Right kidney (tissue), 1 donor: ENCODE results near the gene CACNA1C.
"Not testable (repeated sequence)": the region's sequence is repeated elsewhere in the genome, so short reads cannot be mapped to it uniquely, and the experiment has no call there.

ENCODE experiments used
- DNase-seq: peaks from one replicate; pipeline ENCODE4 v3.0.0-alpha.2; 2016

Gene CACNA1C

DNA sequence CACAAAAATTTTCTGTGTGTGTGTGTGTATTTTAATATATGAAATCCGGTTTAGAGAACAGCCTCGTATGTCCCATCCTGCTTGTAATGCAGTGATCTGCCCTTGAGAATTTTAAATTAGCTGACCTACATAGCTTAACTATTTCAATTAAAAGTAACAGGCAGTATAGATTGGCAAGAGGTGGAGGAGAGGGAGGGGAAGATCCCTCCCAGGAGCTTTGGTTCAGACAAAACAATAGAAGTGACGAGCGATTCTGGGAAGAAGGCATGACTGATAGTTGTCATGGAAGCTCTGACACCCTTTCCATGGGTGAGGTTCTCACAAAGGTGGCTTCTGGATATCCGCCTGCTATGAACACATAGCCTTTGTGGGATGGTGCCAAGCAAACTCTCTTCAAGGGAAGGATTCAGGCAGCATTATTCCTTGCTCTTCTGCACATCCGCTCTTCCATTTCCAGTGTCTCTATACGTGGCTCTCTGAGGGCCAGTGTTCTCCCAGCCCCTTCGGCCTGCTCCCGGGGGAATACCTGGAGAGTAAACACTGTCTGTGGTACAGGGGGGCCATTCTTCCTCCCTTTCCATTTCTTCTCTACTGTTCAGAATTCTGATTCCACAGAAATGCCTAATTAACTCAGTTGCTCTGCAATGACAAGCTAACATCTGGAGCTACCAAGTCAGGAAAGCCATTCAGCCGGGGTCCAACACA is 182.0 kb downstream of the CACNA1C start:
- no peak for DNase-seq

DNA sequence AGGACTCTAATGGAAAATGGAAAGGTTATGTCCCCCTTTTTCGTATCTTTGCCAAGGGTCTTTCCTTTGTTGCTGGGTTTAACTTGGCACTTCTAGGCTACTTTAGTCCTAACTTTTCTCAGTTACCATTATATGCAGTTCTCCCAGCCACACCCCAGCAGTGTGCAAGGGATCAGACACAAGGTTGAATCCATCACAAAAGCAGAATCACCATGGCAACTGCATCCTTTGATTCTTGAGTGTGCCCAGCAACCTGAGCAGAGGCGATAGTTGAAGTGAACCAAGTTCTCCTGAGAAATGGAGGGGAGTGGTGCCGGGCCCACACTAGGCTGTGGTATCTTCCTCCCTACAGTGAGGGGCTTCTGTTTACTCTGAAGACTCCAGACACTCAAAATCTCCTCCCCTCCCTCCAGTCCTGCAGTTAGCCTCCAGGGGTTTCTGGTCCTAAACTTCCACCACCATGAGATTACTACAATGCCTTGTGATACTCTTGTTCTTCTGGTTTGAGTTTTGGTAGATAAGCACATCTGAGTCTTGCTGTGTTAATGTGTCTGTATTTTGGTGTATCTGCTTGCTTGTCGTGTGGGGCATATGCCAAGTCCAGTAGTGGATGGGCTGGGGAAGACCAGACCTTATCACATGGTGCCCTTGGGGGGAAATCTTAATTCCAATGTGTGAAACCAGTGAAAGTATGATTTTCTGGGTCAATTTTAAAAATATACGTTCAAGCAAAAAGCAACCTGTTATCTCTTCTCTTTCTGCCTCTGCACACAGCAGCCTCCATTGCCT is 183.9 kb downstream of the CACNA1C start:
- no peak for DNase-seq

DNA sequence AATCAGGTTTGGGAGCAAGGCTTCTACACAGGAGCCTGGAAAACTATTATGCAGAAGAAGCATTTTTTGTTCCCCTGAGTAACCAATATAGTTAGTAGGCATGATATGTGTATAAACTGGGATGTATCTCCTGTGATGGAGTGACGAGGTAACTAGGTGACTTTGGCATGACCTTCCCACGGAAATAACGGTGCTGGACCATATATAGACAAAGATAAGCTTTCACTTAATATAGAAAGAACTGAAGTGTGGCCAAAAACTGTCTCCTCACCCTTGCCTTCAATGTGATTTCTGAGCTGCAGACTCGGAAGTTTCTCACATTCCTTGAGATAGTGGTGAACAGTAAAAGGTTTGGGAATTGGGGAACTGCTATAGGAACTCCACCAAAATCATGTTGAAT is 185.3 kb downstream of the CACNA1C start:
- no peak for DNase-seq

DNA sequence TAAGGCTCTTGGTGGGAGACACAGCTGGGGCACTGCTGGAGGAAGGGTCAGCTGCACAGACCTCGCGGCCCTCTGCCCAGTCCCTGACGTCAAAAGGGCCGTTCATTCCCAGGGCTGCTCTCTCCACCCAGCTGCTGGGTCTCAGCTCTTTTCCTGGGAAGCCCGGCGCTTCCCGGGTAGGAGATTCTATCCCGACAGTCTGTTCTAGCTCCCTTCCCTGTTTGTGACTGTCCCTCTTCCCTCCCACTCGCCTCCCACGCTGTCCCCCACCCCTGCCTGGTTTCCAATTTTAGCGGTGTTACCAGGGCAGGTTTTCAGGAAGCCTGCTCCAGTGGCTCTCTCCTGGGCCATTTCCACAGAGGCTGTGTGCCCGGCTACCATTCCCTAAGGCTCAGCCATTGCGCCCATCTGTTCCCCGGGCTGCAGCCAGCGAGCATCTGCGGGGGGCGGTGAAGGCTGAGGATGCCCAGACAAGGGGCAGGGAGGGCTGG is 186.6 kb downstream of the CACNA1C start:
- no peak for DNase-seq

DNA sequence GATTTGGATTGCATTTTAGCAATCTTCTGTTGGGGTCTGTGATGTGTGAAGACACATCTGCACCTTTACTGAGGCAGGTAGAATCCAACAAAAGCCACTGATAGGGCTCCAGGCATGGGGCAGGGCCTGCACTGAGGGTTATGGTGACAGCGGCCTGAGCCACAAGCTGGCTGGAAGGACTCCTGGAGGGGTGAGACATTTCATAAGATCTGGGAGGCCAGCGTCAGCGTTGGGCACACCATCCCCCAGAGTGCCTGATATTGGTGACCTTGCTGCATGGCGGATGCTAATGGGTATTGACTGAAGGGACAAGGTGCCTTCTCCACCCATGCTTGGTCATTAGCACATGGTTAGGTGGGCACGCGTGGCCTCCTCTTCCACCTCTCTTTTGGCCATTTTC is 187.6 kb downstream of the CACNA1C start:
- DNase-seq, result no peak

GRCh38 chr12:2240984-2241383 is 188.2 kb downstream of the CACNA1C start:
- no peak for DNase-seq

- no peak for DNase-seq
Observed at GRCh38 chr12:2242216-2242615, 189.4 kb downstream of the CACNA1C start.

GRCh38 chr12:2242816-2243215 is 190.0 kb downstream of the CACNA1C start:
- no peak for DNase-seq

GRCh38 chr12:2243275-2243674 is 190.5 kb downstream of the CACNA1C start:
- DNase-seq, result no peak

DNA sequence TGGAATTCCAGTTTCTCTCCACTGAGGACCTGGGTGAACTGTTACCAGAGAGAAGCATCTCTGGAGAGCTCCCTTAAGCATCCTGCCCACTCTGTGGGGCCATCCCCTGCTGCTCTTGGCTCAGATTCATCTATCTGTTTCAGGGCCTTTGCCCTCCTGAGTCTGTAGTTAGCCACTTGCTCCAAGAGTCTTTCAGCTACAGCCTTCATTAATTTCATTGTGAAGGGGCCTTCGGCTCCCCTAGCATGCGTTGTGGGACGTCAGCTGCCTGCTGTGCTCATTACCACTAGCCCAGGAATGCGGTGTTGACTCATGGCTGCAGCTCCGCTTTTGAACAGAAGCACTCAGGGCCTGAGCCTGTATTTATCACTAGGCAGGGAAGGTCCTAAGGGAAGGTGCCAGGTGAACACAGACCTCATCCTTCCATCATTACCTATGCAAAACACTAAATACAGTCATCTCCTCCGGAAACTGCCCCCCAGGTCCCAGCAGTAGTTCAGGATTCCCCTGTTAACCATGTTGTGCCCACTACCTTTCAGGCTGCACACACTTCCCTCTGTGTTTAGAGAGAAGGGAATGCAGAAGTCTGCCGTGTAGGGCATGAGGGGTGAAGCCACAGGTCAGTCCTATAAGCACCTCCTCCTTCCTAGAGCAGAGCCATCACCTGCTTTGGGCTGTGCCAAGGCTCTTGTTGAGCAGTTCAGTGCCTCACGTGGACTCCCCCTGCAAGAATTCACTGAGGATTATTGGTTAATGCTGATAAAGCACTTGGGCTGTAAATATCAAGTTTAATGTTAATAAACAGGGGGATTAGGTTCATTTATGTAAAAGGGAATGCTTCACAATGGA is 191.4 kb downstream of the CACNA1C start:
- no peak for DNase-seq

GRCh38 chr12:2246358-2246757 is 193.6 kb downstream of the CACNA1C start:
- DNase-seq, result no peak

DNA sequence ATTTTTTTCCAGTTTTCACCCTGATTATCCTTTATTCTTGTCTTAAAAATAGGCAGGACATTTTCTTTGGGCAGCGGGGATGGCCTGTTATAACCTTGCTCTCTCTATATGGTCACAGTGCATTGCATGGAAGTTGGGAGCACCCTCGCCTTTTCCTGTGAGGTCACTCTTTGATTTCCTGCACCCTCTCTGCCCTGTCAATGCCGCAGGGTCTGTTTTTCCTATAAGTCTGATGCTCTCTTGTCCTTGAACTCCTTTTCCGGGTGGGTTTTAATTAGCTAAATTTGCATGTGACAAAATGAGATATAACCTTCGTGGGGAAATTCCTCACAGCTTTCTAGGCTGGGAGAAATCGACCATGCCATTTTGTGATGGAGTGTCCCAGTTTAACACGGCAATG is 194.3 kb downstream of the CACNA1C start:
- DNase-seq, result no peak

DNA sequence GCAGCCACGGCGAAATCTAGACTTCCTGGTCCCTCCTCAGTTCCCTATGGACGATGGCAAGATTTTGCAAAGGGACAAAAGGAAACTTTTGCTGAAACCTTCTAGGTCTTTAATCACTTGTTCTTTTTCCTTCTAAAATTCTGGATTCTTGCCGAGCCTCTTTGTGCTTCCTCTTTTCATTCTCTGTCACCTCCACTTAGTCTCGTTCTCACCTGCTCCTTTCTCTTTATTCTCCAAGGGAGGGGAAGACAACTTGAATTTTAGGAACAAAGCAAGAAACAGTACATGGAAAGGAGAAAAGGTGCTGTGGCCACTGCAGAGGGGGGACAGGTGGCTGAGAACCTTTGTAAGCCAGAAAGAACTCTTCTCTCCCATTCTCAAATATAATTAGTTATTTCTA is 194.8 kb downstream of the CACNA1C start:
- no peak for DNase-seq

- no peak for DNase-seq
Observed at GRCh38 chr12:2248087-2248900, 195.5 kb downstream of the CACNA1C start.

DNA sequence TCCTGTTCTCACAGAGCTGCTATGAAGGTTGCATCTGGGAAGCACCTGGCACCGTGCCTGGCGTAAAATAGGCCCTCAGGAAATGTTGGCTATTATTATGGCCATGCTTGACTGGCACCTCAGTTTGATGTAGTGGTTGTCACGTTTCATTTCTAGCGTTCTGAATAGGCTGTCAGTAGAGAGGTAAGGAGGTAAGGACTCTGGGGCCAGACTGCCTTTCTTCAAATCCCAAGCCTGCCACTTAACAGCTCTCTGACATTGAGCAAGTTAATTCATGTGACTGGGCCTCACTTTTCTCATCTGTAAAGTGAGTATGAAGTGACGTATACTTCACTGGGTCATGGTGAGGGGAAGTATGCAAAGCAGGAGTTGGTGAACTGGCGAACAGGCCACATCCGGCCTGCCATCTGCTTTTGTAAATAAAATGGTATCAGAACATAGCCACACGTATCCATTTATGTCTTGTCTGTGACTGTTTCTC is 196.2 kb downstream of the CACNA1C start:
- DNase-seq, result no peak

GRCh38 chr12:2250797-2251196 is 198.0 kb downstream of the CACNA1C start:
- no peak for DNase-seq

DNA sequence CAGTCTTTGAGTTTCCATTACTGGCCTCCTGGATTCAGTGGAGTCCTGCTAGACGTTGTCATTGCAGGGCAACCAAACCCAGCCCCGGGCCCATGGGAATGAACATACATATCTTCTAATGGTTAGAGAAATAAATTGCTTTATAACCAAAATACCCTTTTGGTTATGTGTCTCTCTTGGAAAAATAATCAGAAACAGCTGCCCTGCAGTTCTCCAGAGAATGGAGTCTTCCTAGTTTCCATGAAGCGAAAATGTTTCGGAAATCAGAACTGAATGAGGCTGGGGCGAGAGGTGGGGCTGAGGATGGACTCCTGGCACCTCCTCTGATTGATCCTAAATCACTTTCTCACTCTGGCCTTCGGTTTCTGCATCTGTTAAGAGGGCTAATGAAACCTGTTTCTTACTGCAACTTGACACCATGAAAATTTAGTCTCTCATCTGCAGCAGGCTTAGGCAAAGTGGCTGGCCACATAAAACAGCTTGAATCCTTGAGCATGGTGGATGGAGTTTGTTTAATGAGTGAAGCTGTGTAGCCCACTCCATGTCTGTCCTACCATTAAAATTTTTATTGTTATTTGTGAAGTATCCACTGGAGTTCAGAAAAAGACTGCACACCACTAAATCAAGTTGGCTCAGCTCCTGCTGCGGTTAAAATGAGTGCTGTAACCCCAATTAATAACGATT is 198.9 kb downstream of the CACNA1C start:
- DNase-seq, result no peak

DNA sequence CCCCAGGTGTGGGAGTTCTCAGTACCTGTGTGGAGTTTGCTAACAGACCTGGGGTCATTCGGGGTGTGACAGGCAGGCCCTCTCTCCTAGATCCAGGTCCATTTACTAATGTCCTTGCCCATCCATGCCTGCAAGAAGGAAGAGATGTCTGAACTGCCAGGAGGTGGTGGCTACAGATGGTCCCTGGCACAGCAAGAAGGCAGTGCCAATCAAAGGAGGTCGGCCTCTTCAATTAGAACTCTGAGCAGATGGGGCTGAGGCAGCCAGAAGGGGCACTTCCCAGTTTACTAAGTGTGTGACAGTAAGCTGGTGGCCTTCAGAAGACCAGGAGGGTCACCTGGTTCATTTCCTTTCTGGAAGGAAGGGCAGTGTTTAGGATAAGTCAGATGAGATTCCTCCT is 202.5 kb downstream of the CACNA1C start:
- DNase-seq, result no peak

- DNase-seq, result not testable (repeated sequence)
Observed at GRCh38 chr12:2255731-2256130, 202.9 kb downstream of the CACNA1C start.

GRCh38 chr12:2256453-2256852 is 203.7 kb downstream of the CACNA1C start:
- no peak for DNase-seq

DNA sequence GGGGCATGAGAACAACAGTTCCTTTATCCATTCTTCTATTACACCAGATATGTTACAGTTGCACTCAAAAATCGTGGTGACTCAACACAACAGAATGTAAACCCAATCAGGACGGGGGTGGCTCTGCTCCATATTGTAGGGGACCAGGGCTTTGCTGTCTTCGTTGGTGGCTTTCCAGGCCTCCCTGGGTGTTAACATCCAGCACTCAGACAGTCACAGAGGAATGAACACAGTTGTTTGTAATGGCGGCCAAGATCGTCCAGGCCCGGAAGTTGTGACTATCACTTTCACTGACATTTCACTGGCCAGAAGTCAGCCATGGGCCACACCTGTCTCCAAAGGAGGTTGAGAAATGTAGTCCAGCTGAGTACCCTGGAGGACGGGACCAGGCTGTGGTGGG is 204.1 kb downstream of the CACNA1C start:
- DNase-seq, result no peak
